GM12864 (cell line): ENCODE measurements around the gene CEP41.

Experiments
- DNase-seq: peaks from one replicate; pipeline ENCODE4 v3.0.0-alpha.2; 2011; ENCODE audit warnings: low read depth
- H3K4me3 ChIP-seq: 2 replicates; pipeline ENCODE4 v1.5.1; 2011; ENCODE audit warnings: mild to moderate bottlenecking, low read depth, low read length, control low read depth
- CTCF ChIP-seq: IDR thresholded peaks from 2 replicates; pipeline ENCODE4 v1.5.1; 2011; ENCODE audit warnings: low read depth, mild to moderate bottlenecking, moderate library complexity, low read length, control low read depth, inconsistent platforms; ENCODE audit errors: missing control alignments

The CEP41 gene

GRCh38 chr7:130476297-130477150, 35.7 kb upstream of the CEP41 start:
- H3K4me3 ChIP-seq = peak overlapping the region; percentile 19; the same call in 1 of the 2 replicates
- TF ChIP-seq CTCF = no peak
- DNase-seq = peak; percentile 75

GRCh38 chr7:130475776-130476175, 35.0 kb upstream of the CEP41 start:
- DNase-seq = no peak
- H3K4me3 ChIP-seq = no peak overlapping the region
- no peak for TF ChIP-seq CTCF

- no peak for DNase-seq
- no peak for TF ChIP-seq CTCF
These were observed 33.1 kb upstream of the CEP41 start for GRCh38 chr7:130473876-130474275.

GRCh38 chr7:130473289-130473688, 32.5 kb upstream of the CEP41 start:
- no peak for DNase-seq
- H3K4me3 ChIP-seq = no peak overlapping the region
- TF ChIP-seq CTCF = no peak

More at GRCh38 chr7:130473876-130474275, 33.1 kb upstream of the CEP41 start:
- no peak overlapping the region for H3K4me3 ChIP-seq

GRCh38 chr7:130471974-130472373, 31.2 kb upstream of the CEP41 start:
- no peak overlapping the region for H3K4me3 ChIP-seq
- TF ChIP-seq CTCF = no peak
- DNase-seq = no peak

GRCh38 chr7:130468612-130469011, 27.8 kb upstream of the CEP41 start:
- DNase-seq = no peak
- no peak overlapping the region for H3K4me3 ChIP-seq
- no peak for TF ChIP-seq CTCF
